ENCODE measurements around the gene TMEM30B. TPM values are rescaled to one million over a fixed set of nuclear protein-coding genes. Genes with fewer than 3 reads are reported as not detected.

The TMEM30B gene
- total RNA-seq: 10 to 100 TPM; 32.7 to 42.0 (median 36.8) TPM

GRCh38 chr14:61281186-61281947 is at the start of gene TMEM30B:
Gene TMEM30B, minus strand, starts transcription at chr14:61281338. Its CDS starts 191 bp downstream, at chr14:61281147.
- Histone ChIP-seq H3K27me3 (no peaks in the 10 kb centered on the region), H3K9me3 (no peaks in the 10 kb centered on the region), H3K27ac (peak within 1 kb of the TSS; percentile 97), H3K4me1 (peaks cover 38% of the 10 kb centered on the region), H3K4me3 (peak within 1 kb of the TSS; percentile 88), H3K36me3 (no peaks in the 10 kb centered on the region)
- TF ChIP-seq EP300 (IDR thresholded peaks at IDR 0.05) (no peak), CTCF (IDR thresholded peaks at IDR 0.05) (no peak), POLR2AphosphoS5 (IDR thresholded peaks at IDR 0.05) (no peak), POLR2A (IDR thresholded peaks at IDR 0.05) (no peak)
- 12% methylated on average over 30 of the region's 43 CpGs for WGBS
- DNase-seq (ENCODE audit: low spot score in 2 of 2): peak in 1 of 2 donors; percentile 74

GRCh38 chr14:61330511-61330910 is 49.4 kb upstream of the TMEM30B start:
- no peak overlapping the region for H3K4me3 ChIP-seq
- no peaks in the 10 kb centered on the region for H3K27me3 ChIP-seq
- no peaks in the 10 kb centered on the region for H3K9me3 ChIP-seq
- TF ChIP-seq POLR2AphosphoS5 (IDR thresholded peaks at IDR 0.05) (no peak), POLR2A (IDR thresholded peaks at IDR 0.05) (no peak), CTCF (IDR thresholded peaks at IDR 0.05) (no peak), EP300 (IDR thresholded peaks at IDR 0.05) (no peak)
- WGBS: 82% methylated on average over 1 of the region's 1 CpG
- H3K4me1 ChIP-seq: peaks cover 34% of the 10 kb centered on the region
- no peak for DNase-seq (ENCODE audit: low spot score in 2 of 2)
- H3K27ac ChIP-seq: no peak overlapping the region
- no peaks in the 10 kb centered on the region for H3K36me3 ChIP-seq

GRCh38 chr14:61329478-61330051 is 48.4 kb upstream of the TMEM30B start:
- whole genome bisulfite sequencing: 86% methylated on average over 8 of the region's 8 CpGs
- Histone ChIP-seq H3K9me3 (no peaks in the 10 kb centered on the region), H3K27me3 (no peaks in the 10 kb centered on the region), H3K4me1 (peaks cover 34% of the 10 kb centered on the region), H3K4me3 (no peak overlapping the region), H3K36me3 (no peaks in the 10 kb centered on the region), H3K27ac (peak overlapping the region; percentile 24)
- no peak for DNase-seq (ENCODE audit: low spot score in 2 of 2)
- no peak for TF ChIP-seq POLR2A (IDR thresholded peaks at IDR 0.05)
- TF ChIP-seq CTCF (IDR thresholded peaks at IDR 0.05): no peak
- TF ChIP-seq EP300 (IDR thresholded peaks at IDR 0.05): no peak
- TF ChIP-seq POLR2AphosphoS5 (IDR thresholded peaks at IDR 0.05): no peak

GRCh38 chr14:61328626-61329262 is 47.6 kb upstream of the TMEM30B start:
- peaks cover 34% of the 10 kb centered on the region for H3K4me1 ChIP-seq
- TF ChIP-seq POLR2AphosphoS5 (IDR thresholded peaks at IDR 0.05): no peak
- no peak for TF ChIP-seq POLR2A (IDR thresholded peaks at IDR 0.05)
- TF ChIP-seq CTCF (IDR thresholded peaks at IDR 0.05): no peak
- TF ChIP-seq EP300 (IDR thresholded peaks at IDR 0.05): no peak
- H3K36me3 ChIP-seq: no peaks in the 10 kb centered on the region
- no peaks in the 10 kb centered on the region for H3K27me3 ChIP-seq
- H3K27ac ChIP-seq: no peak overlapping the region
- no peak for DNase-seq (ENCODE audit: low spot score in 2 of 2)
- 88% methylated on average over 4 of the region's 4 CpGs for WGBS
- H3K4me3 ChIP-seq: no peak overlapping the region
- H3K9me3 ChIP-seq: no peaks in the 10 kb centered on the region

- peaks cover under 1% of the 10 kb centered on the region for H3K27me3 ChIP-seq
- no peaks in the 10 kb centered on the region for H3K9me3 ChIP-seq
- H3K27ac ChIP-seq: peak overlapping the region; percentile 57
- H3K4me1 ChIP-seq: peaks cover 35% of the 10 kb centered on the region
- peak in 1 of 2 donors; percentile 80 for DNase-seq (ENCODE audit: low spot score in 2 of 2)
- H3K36me3 ChIP-seq: no peaks in the 10 kb centered on the region
- no peak overlapping the region for H3K4me3 ChIP-seq
- TF ChIP-seq EP300 (IDR thresholded peaks at IDR 0.05) (no peak), POLR2AphosphoS5 (IDR thresholded peaks at IDR 0.05) (peak in 2 of 3 donors; percentile 51 to 62)
- WGBS: 28% methylated on average over 4 of the region's 4 CpGs
Measured at GRCh38 chr14:61326847-61327246, 45.7 kb upstream of the TMEM30B start.

All from suprapubic skin (tissue), 4 donors.